Stimulated activated CD8-positive, alpha-beta memory T cell treated with anti-CD3 and anti-CD28 coated beads, Interleukin-12 subunit alpha, Interleukin-12 subunit beta, amount 100 ng/mL, for 1 hour (primary cell): ENCODE data around the gene DDX24.

Experiments
- DNase-seq: peaks from one replicate; pipeline ENCODE4 v3.0.0-alpha.2; 2020; ENCODE audit warnings: low read depth

Gene DDX24

DNA sequence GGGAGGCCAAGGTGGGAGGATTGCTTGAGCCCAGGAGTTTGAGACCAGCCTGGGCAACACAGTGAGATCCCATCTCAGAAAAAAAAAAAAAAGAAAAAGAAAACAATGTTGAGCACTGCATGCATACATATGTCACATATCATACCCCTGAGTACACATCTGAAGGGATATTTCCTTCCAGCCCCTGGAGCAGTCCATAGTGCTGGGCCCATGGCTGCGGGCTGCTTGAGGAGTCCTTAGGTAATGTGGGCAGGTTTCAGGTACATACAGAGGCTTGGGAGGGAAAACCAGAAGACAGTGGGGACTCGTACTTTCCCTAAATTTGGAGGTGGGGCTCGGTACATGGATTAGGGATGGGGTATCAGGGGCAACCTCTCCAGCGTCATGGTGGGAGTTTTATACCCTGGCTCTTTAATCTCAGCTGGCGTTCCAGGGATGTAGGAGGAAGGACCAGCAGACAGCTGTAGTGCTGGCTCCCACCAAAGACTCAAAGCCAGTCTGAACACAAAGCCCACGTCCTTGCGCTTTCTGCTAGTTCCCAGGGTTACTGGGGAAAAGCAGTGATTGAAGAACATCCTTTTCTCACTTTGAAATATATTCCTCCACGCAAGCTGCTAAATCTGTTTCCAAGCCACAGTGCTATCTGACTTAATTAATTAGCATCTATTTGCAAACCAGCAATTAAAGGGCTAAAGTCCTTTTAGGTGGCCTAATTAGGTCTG lies 49.7 kb downstream of the DDX24 start:
- DNase-seq, result no peak

DNA sequence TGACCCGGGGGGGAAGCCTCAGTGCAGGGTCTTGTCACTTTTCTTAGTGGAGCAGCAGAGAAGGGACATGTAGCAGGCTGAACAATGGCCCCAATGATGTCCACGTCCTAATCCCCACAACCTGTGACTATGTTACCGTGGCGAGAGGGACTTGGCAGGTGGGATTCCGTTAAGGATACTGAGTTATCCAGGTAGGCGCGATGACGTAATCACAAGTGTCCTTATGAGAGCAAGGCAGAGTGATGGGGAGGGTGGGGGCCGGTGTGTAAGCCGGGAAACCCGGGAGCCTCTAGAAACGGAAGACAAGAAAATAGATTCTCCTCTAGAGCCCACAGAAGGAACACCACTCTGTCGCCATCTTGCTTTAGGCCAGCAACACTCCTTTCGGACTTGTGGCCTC lies 50.4 kb downstream of the DDX24 start:
- DNase-seq, result no peak

GRCh38 chr14:94029671-94030203 lies 51.3 kb downstream of the DDX24 start:
- no peak for DNase-seq

DNA sequence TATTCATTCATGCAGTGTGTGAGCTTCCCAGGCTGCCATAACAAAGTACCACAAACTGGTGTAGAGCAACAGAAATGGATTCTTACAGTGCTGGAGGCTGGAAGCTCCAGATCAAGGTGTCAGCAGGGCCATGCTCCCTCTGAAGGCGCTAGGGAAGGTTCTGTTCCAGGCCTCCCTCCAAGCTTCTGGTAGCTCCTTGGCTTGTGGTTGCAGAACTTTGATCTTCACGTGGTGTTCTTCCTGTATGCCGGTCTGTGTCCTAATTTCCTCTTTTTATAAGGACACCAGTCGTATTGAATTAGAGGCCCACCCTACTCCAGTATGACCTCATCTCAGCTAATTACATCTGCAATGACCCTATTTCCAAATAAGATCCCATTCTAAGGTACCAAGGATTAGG lies 51.7 kb downstream of the DDX24 start:
- DNase-seq, result no peak

DNA sequence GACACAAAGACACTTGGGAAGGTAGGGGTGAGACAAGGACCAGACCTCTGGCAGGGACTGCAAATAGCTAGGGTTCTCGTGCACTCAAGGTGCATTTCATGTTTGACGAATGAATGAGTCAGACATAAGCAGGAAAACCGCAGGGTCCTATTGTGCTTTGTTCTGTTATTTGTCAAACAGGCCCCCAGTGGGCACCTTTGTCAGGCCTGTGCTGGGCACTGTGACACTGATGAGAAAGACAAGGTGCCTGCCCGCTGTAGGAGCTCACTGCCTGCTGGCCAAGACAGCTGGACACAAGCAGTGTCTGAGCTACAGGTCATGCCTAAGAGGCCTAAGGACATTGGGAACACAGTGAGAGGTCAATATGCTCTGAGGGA lies 52.6 kb downstream of the DDX24 start:
- DNase-seq, result no peak

DNA sequence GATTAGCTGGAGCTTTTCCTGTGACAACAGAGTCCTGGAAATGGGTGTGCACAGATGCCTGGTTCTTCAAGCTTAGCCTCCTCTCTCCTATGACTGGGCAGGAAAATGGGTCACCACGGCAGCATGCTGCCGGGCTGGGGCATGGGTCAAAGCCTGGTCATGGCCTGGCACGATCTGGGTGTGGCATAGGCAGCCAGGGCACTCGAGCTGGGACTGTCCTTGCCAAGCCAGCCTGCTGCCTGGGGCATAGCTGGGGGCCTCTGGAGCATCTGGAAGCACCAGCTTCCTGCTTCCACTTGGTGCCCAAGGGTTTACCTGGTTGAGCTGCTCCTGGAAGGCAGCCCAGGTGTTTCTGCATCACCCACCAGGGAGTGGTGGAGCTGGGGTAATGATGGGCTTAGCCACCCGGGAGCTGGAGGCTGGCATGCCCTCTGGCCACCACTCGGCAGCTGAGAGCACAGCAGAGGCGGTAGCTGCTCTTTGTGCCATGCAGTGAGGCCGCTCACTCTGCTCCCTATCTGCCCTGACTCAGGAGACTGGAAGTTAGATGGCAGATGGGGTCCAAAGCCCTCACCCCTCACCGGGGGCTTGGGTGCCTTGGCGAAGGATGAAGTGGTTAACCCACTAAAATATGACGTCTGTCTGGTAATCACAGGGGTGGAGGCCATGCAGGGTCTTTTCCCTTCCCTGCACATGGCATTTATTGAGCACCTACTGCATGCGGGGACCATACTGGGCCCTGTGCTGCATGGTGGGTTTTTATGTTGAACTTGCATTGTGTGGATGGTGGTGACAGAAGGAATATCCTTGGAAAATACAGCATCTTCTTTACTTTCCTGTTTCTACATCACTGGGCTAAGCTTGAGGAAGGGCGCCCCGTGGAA lies 53.2 kb downstream of the DDX24 start:
- DNase-seq, result no peak

DNA sequence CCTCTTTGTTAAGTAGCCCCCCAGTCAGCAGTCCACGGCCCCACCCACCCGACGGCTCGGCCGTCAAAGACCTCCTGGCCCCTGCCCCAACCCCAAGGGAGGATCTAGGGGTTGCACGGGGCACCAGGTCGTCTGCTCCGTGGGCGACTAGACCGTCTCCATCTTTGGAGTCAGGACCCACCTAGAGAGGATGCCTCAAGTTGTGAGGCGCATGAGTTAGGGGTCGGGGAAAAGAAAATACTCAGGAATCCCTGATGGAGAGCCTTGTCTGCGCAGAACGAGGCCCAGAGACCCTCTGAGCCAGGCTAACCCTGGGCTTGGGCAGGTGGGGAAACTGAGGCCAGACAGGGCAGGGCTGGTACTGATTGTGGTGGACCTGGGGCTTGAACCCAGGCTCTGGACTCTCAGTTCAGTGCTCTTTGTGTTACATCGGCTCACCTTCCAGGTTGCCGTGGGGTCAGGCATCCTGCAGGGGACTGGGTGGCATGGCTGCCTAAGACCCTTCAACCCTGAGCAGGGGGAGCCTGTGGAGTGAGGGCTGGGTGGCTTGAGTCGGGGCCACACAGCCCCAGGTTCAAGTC lies 54.0 kb downstream of the DDX24 start:
- DNase-seq, result no peak

DNA sequence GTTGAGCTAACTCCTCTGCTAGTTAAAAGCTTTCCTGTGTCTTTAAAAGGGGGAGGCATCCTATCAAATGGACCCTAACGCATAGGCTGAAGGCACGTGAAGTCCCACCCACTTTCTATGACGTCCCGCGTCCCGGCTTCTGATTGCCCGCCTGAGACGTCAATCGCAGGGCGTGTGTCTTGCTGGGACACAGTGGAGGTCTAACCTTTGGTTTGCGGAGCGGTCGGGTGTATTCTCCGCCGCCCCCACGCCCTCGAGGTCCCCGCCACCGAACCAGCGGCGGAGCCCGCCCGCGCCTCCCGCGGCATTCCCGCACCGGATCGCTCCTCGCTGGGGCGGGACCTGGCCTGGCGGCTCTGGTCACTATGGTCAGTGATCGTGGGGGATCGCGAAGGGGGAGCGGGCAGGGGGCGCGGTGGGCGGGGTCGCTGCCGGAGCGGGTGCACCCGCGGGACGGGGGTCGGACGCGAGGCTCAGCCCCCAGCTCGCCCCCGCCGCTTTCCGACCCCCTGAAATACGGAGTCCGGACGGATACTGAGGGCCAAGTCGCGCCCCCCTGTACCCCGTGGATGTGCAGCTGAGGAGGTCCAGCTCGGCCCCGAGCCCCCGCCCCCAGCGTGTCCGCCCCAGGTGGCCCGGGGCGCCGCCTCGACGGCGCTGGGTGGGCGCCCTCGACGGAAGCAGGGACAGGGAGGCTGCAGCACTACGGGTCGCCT lies 54.7 kb downstream of the DDX24 start, which contains the start of gene OTUB2:
Gene OTUB2, plus strand, starts transcription at position 168 of the 716 bp plus-strand sequence. Its CDS starts 198 bp downstream, at position 366.
- peak; percentile 90 for DNase-seq

- DNase-seq, result no peak
Observed at GRCh38 chr14:94025720-94026119, 55.3 kb downstream of the DDX24 start.

DNA sequence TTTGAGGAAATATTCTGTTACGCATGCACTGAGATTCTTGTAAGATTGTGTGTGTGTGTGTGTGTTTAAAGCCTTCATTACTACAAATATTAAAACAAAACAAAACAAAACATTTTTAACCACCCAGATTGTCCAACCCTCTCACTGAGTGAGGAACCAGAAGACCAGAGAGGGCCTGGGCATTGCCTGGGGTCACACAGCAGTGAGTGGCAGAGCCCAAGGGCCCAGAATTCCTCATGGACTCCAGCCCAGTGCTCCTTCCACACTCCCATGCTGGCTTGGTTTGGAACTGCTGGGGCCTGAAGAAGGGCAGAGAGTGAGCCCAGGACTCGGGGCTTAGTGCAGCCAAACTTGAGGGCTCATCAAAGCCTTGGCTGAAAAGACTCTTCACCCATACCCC lies 56.5 kb downstream of the DDX24 start:
- no peak for DNase-seq

GRCh38 chr14:94022532-94023411 lies 58.2 kb downstream of the DDX24 start:
- DNase-seq, result no peak

DNA sequence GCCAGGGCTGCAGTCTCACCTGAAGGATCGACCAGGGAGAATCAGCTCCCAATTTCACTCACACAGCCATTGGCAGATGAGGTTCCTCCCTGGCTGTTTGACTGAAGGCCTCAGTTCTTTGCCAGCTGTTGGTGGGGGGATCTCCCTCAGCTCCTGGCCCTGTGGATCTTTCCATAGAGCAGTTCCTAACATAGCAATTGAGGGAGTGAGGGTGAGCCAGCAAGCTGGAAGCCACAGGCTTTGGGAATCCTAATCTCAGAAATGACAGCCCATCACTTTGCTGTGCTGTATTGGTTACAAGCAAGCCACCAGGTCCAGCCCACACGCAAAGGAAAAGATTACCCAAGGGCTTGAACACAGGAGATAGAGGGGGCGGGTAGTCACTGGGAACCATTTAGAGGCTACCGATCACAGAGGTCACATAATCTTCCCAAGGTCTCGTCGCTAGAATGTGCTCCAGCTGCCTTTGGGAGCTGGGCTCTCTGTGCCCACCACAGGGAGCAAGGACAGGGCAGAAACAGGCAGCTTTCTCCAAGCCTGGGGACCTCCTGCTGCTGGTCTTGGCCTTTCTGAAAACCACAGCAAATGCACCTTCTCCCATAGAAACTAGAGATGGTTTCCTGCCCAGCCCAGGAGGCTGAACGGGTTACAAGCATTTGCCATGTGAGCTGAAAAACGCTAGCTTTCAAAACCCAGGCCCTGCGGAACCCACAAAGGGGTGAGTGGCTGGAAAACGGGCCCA lies 59.4 kb downstream of the DDX24 start:
- DNase-seq, result no peak

DNA sequence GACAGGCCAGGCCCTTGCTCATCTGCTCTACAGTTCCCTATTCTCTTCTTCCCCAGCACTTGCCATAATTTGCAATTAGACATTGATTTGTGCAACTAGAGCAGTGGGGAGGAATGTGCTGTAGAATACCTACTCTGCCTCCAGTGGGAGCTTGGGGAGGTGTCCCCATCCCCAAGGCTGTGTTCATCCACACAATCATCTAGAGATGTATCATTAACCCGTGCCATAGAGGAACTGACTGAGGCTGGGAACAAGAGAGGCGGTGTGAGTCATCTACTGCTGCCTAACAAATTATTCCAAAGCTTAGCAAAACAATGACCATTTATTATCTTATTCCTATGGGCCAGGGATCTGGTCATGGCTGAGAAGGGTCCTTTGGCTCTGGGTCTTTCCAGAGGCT lies 60.0 kb downstream of the DDX24 start:
- no peak for DNase-seq

DNA sequence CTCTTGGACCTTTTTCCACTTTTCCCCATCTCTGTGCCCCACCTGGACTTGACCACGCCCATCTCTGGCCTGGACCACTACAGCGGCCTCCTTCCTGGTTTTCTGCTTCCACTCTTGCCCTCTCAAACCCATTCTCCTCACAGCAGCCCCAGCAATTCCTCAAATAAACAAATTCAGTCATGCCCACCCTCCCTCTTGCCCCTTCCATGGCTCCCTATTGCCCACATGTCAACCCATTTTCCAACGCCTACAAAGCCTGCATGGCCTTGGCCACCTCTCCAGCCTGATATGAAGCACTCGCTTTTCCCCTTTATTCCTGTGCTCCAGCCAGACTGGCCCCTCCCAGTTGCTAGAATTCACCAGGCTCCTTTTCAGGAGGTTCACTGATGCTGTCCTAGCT lies 60.7 kb downstream of the DDX24 start:
- DNase-seq, result no peak

DNA sequence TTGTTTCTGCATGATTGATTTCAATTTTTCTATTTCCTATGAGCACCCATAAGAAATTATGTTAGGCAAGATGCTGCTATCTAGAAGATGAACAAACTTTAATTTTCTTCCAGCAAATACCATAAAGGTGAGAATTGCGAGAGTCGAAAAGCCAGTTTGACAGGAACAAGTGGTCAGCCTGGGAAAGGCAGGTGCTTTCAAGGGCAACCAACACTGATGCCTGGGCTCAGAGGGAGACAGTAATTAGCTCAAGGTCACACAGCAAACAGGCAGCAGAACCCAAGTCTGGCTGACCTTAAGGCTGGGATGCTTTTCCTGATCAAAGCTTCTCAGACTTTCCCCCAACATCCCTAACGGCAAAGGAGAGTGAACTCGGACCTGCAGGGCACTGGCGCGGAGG lies 61.7 kb downstream of the DDX24 start:
- DNase-seq, result no peak

- DNase-seq, result no peak
Observed at GRCh38 chr14:94018308-94018707, 62.7 kb downstream of the DDX24 start.

DNA sequence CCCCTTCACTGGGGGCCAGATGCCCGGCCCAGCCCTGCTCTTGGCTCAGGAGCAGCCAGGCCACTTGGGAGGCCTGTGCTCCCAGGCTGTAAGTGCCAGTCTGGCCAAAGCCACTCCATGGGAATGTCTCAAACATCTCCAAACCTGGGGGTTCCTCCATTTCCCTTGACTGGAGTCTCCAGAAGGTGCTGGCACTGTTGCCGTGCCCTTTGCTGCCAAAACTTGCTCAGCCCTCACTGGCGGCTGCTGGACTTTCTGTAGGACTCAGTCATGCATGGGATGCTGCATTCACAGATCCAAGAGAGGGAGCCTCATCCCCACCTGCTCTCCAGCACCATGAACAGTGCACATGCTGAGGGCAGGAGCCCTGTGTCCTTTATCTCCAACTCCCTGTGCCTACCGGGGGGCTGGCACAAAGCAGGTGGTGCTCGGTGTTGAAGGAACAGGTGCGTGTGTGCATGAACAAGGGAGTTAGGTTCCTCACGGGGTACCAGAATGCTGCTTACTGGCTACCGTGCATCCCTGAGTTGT lies 64.5 kb downstream of the DDX24 start:
- DNase-seq, result no peak

DNA sequence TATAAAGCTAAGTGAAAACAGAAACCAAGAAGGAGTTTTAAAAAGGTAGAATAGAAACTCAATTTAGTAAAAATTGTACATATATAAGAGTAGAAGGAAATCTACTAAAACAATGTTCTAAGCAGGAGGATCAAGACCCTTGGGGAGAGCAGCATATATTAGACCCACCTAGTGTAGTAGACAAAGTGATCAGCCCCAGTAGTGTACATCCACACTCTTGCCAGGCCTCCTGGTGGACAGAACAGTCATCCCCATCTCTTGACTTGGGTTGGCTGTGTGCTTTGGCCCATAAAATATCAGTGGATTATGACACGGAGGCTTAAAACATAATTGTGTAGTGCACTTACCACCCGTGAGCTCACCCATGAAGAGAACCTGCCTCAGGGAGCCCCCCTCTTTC lies 65.8 kb downstream of the DDX24 start:
- no peak for DNase-seq

DNA sequence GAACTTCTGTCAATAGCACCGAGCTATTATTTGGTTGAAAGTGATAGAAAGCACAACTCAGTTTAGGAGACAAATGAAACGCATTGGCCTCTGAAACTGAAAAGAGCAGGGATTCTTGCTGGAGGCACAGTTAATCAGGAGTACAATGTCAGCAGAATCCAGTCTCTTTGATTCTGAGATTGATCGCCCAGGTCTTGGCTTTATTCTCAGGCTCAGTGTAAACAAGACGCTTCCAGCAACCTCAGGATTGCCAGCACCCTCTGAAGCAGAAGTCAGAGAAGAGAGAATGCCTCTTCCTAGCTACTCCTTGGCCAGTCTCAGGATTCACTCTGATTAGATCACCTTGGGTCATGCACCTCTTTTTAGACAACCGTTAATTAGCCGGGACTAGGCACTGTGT lies 66.6 kb downstream of the DDX24 start:
- DNase-seq, result no peak

GRCh38 chr14:94011795-94012194 lies 69.2 kb downstream of the DDX24 start:
- no peak for DNase-seq
